Measurements from ENCODE around the gene SPON1.
A peak's percentile ranks its signal among the peaks of the same experiment; 100 is the strongest.
"Not testable (repeated sequence)": the region's sequence is repeated elsewhere in the genome, so short reads cannot be mapped to it uniquely, and the experiment has no call there.

Gene SPON1

DNA sequence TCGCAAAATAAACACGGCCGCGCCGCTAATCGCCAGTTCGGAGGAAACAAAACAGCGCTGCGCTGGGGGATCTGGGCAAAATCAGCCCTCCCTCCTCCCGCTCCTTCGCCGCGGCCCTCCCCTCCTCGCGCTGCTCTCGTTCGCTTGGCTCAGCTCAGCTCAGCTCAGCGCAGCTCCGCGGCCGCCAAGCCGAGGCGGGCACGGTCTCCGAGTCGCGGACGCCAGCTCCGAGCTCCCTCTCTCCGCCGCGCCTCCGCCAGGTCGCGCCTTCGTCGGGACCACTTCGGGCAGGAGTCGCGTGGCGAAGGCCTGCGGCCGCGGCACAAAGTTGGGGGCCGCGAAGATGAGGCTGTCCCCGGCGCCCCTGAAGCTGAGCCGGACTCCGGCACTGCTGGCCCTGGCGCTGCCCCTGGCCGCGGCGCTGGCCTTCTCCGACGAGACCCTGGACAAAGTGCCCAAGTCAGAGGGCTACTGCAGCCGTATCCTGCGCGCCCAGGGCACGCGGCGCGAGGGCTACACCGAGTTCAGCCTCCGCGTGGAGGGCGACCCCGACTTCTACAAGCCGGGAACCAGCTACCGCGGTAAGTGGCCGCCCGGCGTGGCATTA is at the start of gene SPON1:
SPON1 (plus strand) TSS at position 162 of the 607 bp plus-strand sequence; CDS start at position 344, 182 bp downstream.
- H3K9ac ChIP-seq (ENCODE audit: low read depth, low read length) = peak within 1 kb of the TSS; percentile 71
- H3K9me3 ChIP-seq (ENCODE audit: control insufficient read depth, insufficient read depth, low read length) = no peaks in the 10 kb centered on the region; the same call in 1 of the 2 replicates
- peaks cover 20% of the 10 kb centered on the region for H3K4me1 ChIP-seq (ENCODE audit: insufficient read depth, low read length)
- no peaks in the 10 kb centered on the region for H3K36me3 ChIP-seq (ENCODE audit: insufficient read depth, low read length)

- H3K9ac ChIP-seq (ENCODE audit: low read depth, low read length) = no peak overlapping the region
Measured at GRCh38 chr11:13917264-13917663, 45.3 kb upstream of the SPON1 start.

DNA sequence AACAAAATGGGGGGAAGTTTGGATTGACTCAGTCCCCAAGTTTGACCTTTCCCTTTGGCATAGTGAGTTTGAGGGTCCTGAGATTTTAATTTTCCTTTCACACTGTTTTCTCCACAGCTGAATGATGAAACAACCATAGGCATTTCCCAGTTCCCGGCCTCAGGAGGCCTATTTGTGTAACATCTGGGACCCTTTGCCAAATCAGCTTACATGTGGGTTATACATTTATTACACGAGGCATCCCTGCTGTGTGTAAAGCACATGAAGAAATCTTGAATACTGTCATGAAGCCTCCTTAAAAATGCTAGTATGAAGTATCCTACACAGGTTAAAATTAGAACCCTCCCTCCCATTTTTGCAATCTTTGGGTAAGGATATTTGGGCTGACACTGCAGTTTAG is 44.6 kb upstream of the SPON1 start:
- Histone ChIP-seq H3K9ac (ENCODE audit: low read depth, low read length) (no peak overlapping the region), H3K9me3 (ENCODE audit: control insufficient read depth, insufficient read depth, low read length) (no peaks in the 10 kb centered on the region; the same call in 1 of the 2 replicates), H3K4me1 (ENCODE audit: insufficient read depth, low read length) (peaks cover 15% of the 10 kb centered on the region), H3K36me3 (ENCODE audit: insufficient read depth, low read length) (no peaks in the 10 kb centered on the region)

More at GRCh38 chr11:13917264-13917663, 45.3 kb upstream of the SPON1 start:
- no peaks in the 10 kb centered on the region; the same call in 1 of the 2 replicates for H3K9me3 ChIP-seq (ENCODE audit: control insufficient read depth, insufficient read depth, low read length)
- H3K4me1 ChIP-seq (ENCODE audit: insufficient read depth, low read length) = peaks cover 13% of the 10 kb centered on the region
- no peaks in the 10 kb centered on the region for H3K36me3 ChIP-seq (ENCODE audit: insufficient read depth, low read length)

DNA sequence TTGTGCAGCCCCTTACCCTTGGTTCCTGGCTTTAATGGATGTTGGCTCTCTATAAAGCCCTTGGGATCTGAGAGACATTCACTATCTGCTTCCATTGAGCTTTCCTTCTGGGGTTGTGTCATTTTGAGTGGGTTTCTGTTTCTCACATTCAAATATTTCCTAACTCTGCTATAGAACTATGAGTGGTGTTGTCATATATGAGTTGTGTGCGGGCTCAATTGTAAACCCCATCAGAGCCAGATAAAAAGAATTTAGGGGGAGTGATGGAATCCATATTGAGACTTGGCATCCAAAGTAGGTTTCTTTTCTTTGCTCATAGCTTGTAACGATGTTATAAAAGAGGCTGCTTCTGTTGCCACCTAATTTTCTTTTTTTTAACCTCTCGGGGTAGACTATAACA is 41.8 kb upstream of the SPON1 start:
- Histone ChIP-seq H3K9me3 (ENCODE audit: control insufficient read depth, insufficient read depth, low read length) (no peaks in the 10 kb centered on the region; the same call in 1 of the 2 replicates), H3K36me3 (ENCODE audit: insufficient read depth, low read length) (no peaks in the 10 kb centered on the region), H3K9ac (ENCODE audit: low read depth, low read length) (no peak overlapping the region), H3K4me1 (ENCODE audit: insufficient read depth, low read length) (peaks cover 36% of the 10 kb centered on the region)

DNA sequence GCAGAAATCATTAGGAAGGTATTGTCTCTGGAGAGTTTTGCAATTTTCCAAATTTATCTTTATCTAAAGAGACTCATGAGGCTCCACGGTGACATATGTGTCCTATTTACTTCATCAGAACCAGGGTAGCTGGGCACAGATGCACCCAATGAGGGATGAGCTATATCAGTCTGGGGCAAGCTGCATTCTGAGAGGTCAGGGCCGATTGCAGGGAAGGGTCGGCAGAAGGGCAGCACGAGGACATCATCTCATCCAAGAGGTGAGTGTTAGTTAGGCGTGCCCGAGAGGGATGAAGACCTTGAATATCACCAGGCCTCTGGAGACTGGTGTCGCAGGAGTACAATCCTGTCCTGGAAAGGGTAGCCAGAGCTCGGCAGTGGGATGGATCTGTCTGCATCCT is 41.0 kb upstream of the SPON1 start:
- Histone ChIP-seq H3K9ac (ENCODE audit: low read depth, low read length) (no peak overlapping the region), H3K9me3 (ENCODE audit: control insufficient read depth, insufficient read depth, low read length) (no peaks in the 10 kb centered on the region; the same call in 1 of the 2 replicates), H3K4me1 (ENCODE audit: insufficient read depth, low read length) (peaks cover 36% of the 10 kb centered on the region), H3K36me3 (ENCODE audit: insufficient read depth, low read length) (no peaks in the 10 kb centered on the region)

GRCh38 chr11:13923182-13923581 is 39.3 kb upstream of the SPON1 start:
- no peak overlapping the region for H3K9ac ChIP-seq (ENCODE audit: low read depth, low read length)
- peaks cover 23% of the 10 kb centered on the region for H3K4me1 ChIP-seq (ENCODE audit: insufficient read depth, low read length)

DNA sequence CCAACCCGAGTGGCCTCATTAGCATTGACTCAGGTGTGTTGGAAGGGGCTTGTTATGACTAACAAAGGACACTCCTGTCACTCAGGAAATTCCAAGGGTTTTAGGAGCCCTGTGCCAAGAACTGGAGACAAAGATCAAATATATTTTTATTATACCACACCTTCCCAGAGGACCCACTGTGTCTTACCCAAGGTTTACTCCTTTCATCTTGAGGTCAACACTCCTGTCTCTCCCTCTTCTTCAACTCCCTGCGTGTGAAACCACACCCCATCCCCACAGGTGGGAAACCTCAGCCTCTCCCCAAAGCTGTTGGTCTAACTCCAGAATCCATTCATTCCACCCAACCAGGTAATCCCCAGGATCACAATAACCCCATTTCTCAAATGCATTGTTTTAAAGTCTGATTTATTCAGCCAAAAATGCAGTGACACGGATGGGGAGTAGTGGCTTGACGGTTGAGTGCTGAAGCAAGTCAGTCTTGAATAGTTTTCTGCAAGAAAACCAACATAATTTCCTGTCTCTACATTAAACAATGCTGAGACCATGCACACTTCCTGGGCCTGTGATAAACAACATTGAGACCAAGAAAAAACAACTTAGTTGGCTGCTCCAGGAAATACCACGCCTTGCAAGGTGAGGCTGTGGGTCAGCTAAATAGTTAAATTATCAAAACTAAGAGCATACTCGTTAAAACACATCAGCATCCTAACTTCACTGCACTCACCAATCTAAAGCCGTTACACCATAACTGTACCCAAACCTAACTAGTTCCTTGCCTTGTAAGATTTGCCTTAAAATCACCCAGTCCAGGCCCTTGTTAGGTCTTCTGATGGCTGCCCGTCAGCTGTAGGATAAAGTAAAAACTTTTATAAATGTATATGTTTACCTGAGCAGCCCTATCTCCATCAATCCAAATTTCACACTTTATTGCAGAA is 38.5 kb upstream of the SPON1 start:
- Histone ChIP-seq H3K36me3 (ENCODE audit: insufficient read depth, low read length) (no peaks in the 10 kb centered on the region), H3K9me3 (ENCODE audit: control insufficient read depth, insufficient read depth, low read length) (no peaks in the 10 kb centered on the region; the same call in 1 of the 2 replicates), H3K9ac (ENCODE audit: low read depth, low read length) (no peak overlapping the region), H3K4me1 (ENCODE audit: insufficient read depth, low read length) (peaks cover 29% of the 10 kb centered on the region)

More at GRCh38 chr11:13923182-13923581, 39.3 kb upstream of the SPON1 start:
- H3K36me3 ChIP-seq (ENCODE audit: insufficient read depth, low read length) = no peaks in the 10 kb centered on the region
- H3K9me3 ChIP-seq (ENCODE audit: control insufficient read depth, insufficient read depth, low read length) = no peaks in the 10 kb centered on the region; the same call in 1 of the 2 replicates

DNA sequence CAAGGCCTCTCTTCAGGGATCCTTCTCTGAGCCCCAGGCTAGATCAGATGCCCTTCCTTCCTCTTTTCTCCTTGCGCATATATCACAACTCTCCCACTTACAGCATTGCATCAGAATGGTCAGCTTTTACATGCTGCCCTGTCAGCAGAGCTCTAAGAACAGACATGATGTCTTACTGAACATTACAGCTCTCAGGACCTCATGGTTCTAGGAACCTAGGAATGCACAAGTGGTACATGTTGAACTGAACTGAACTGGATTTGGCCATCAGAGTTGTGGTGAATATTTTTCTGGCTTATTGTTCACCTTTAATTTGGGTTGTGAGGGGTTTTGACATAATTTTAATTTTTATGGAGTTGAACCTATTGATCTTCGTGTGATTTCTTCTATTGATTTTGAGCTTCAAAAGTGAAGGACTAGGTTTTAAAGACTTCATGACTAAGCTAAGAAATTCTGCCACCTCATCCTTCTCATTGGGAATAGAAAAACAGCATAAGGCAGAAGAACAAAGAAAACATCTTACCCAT is 37.7 kb upstream of the SPON1 start:
- Histone ChIP-seq H3K4me1 (ENCODE audit: insufficient read depth, low read length) (peaks cover 32% of the 10 kb centered on the region), H3K36me3 (ENCODE audit: insufficient read depth, low read length) (no peaks in the 10 kb centered on the region), H3K9ac (ENCODE audit: low read depth, low read length) (no peak overlapping the region), H3K9me3 (ENCODE audit: control insufficient read depth, insufficient read depth, low read length) (no peaks in the 10 kb centered on the region; the same call in 1 of the 2 replicates)

DNA sequence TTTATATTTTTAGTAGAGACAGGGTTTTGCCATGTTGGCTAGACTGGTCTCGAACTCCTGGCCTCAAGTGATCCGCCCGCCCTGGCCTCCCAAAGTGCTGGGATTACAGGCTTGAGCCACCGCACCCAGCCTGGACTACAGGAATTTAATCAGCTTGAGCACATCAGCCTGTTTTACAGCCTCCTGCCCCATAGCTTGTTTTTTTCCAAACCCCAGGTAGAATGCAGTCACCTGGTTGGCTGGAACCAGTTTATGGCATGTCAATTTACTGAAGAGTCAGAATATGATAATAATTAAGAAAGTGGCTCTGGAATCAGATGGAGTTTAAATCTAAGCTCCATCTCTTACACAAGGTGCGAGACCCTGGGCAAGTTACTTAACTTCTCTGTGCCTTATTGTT is 36.2 kb upstream of the SPON1 start:
- H3K36me3 ChIP-seq (ENCODE audit: insufficient read depth, low read length); H3K9me3 ChIP-seq (ENCODE audit: control insufficient read depth, insufficient read depth, low read length); H3K9ac ChIP-seq (ENCODE audit: low read depth, low read length): not testable (repeated sequence)
- H3K4me1 ChIP-seq (ENCODE audit: insufficient read depth, low read length) = peaks cover 32% of the 10 kb centered on the region

DNA sequence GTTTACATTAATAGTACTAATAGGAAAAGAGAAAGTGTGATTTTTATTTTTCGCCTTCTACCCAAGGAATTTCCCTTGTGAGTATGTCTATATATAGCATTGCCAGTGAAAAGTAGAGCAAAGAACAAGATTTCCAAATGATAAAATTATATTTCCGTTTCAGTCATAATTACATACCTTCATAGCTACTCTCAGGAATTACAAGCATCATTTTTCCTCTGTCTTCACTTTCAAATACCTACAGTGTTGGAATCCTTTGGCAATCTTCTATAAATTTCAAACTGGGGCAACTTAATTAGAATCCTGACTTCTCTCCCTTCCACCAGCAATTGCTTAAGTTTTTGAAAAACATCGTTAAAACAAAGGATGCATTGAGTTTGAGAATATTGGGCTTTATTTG is 35.5 kb upstream of the SPON1 start:
- H3K4me1 ChIP-seq (ENCODE audit: insufficient read depth, low read length) = peaks cover 32% of the 10 kb centered on the region
- H3K36me3 ChIP-seq (ENCODE audit: insufficient read depth, low read length) = no peaks in the 10 kb centered on the region
- no peak overlapping the region for H3K9ac ChIP-seq (ENCODE audit: low read depth, low read length)
- no peaks in the 10 kb centered on the region for H3K9me3 ChIP-seq (ENCODE audit: control insufficient read depth, insufficient read depth, low read length)

- peaks cover 32% of the 10 kb centered on the region for H3K4me1 ChIP-seq (ENCODE audit: insufficient read depth, low read length)
- no peak overlapping the region for H3K9ac ChIP-seq (ENCODE audit: low read depth, low read length)
- no peaks in the 10 kb centered on the region for H3K36me3 ChIP-seq (ENCODE audit: insufficient read depth, low read length)
- H3K9me3 ChIP-seq (ENCODE audit: control insufficient read depth, insufficient read depth, low read length) = no peaks in the 10 kb centered on the region
Measured at GRCh38 chr11:13927481-13927880, 35.0 kb upstream of the SPON1 start.

DNA sequence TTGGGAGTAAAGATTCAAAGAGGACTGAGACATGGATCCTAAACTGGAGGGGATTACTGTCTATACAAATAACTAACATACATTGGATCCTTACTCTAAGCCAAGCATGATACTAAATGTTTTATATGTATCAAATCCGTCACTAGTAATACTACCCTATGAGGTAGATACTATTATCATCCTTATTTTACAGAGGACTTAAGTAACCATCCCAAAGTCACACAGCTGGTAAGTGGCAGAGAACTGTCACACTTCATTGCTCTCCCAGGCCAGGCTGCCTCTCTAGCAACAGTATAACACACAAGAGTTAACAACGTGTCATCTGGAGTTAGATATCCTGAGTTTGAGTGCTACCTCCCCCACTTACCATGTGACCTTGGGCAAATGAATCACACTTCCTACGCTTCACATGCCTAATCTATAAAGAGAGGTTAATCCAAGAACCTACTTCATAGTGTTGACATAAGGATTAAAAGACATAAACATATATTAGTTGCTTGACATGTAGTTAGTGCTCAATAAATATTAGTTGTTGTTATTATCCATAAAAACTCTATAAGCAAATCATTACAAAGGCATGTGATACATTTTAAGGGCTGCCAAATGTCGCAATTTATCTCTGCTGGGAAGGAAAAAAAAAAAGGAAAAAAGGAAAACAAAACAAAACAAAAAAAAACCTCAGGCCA is 33.8 kb upstream of the SPON1 start:
- H3K9ac ChIP-seq (ENCODE audit: low read depth, low read length) = no peak overlapping the region
- H3K4me1 ChIP-seq (ENCODE audit: insufficient read depth, low read length) = peaks cover 22% of the 10 kb centered on the region
- no peaks in the 10 kb centered on the region for H3K9me3 ChIP-seq (ENCODE audit: control insufficient read depth, insufficient read depth, low read length)
- H3K36me3 ChIP-seq (ENCODE audit: insufficient read depth, low read length) = no peaks in the 10 kb centered on the region

DNA sequence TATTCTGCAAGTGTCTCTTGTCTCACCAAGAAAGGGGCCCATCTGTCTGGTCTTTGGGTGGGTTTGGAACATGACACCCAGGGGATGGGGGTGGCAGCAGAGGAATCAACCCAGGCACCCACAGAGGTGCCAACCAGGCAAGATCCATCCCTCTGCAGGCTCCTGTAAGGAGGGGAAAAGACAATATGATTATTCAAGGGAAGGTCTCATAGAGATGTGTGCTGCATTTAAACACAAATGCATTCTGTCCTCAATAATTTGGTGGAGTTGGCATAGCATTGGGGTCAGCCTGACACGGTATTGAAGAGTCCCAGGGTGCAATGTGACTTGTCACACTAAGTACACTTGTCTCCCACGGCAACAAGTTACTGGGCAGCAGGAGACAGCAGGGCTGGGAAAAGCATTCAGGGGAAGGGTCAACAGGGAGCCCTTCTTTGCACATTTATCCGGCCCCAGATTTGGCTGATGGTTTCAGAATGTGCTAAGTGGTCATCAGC is 33.1 kb upstream of the SPON1 start:
- Histone ChIP-seq H3K9ac (ENCODE audit: low read depth, low read length) (no peak overlapping the region), H3K9me3 (ENCODE audit: control insufficient read depth, insufficient read depth, low read length) (no peaks in the 10 kb centered on the region), H3K36me3 (ENCODE audit: insufficient read depth, low read length) (no peaks in the 10 kb centered on the region), H3K4me1 (ENCODE audit: insufficient read depth, low read length) (peaks cover 15% of the 10 kb centered on the region)

DNA sequence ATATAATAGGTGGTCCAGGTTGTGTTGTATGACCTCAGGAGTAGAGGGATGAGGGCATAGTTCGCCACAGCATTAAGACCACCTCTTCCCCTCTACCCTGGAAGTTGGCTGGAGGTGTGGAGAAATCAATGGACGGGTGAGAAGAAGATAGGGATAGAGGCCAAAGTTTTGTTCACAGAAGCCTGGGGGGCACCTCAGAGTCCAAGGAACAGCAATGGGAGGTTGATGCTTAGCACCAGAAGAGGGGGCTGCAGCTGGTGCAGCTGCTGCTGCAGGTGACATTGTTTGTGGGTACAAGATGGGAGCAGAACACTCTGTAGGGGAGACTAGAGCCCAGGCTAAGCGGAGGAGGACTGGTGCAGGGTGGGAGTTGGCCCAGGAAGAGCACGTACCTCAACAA is 31.2 kb upstream of the SPON1 start:
- no peaks in the 10 kb centered on the region for H3K9me3 ChIP-seq (ENCODE audit: control insufficient read depth, insufficient read depth, low read length)
- H3K4me1 ChIP-seq (ENCODE audit: insufficient read depth, low read length) = peaks cover 9% of the 10 kb centered on the region
- no peaks in the 10 kb centered on the region for H3K36me3 ChIP-seq (ENCODE audit: insufficient read depth, low read length)
- H3K9ac ChIP-seq (ENCODE audit: low read depth, low read length) = no peak overlapping the region

Measured in ES-I3 (cell line).